Breast epithelium (tissue), 3 donors: ENCODE measurements around the gene PRDM5.

ENCODE experiments used
- CTCF ChIP-seq, 3 donors: fragments of 450-650 bp; IDR thresholded peaks; one replicate each; pipeline ENCODE4 v1.5.1; 2016 to 2017; ENCODE audit warnings: antibody characterized with exemption in 3 of 3, mild to moderate bottlenecking in 3 of 3, moderate library complexity in 3 of 3
- POLR2AphosphoS5 ChIP-seq, 3 donors: sonication (generic); formaldehyde crosslinking; IDR thresholded peaks; one replicate each; pipeline ENCODE4 v1.6.1; 2017; ENCODE audit warnings: antibody characterized with exemption in 3 of 3

DNA sequence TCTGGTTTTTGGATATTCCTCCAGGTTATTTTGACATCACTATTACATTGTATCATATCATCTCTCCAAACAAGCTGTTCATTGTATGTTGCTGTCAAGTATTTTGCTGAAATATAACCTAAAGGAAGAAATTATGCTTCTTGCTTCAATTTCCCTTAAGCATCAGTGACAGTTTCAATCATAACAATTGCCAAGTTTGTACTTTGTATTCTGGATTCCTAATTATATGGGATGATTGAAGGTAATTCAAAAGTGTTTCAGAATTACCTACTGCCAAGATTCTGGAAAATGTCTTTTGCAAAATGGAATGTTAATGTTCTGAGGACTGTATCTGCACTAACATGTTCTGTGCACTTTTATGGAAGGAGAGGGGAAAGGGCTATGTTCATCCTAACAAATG lies 228.7 kb downstream of the PRDM5 start:
- no peak for TF ChIP-seq POLR2AphosphoS5 (IDR thresholded peaks at IDR 0.05)
- no peak for TF ChIP-seq CTCF (IDR thresholded peaks at IDR 0.05)
